ENCODE data around the gene SCAF8. TPM values are rescaled to one million over a fixed set of nuclear protein-coding genes. Genes with fewer than 3 reads are reported as not detected.

Gene SCAF8
- polyA plus RNA-seq, 1 of the 3 experiments (the other 2 are of a cell fraction) = 11.0 TPM

- Histone ChIP-seq H2AFZ (ENCODE audit: low read depth) (no peak overlapping the region), H3K4me1 (ENCODE audit: control insufficient read depth in 1 of 2, insufficient read depth in 2 of 2, low read depth in 1 of 2, low read length in 1 of 2) (peaks cover 15 to 18% of the 10 kb centered on the region in 2 experiments), H3K9ac (no peak overlapping the region), H4K20me1 (ENCODE audit: insufficient read depth) (peaks cover 96% of the 10 kb centered on the region), H3K4me2 (peak overlapping the region; percentile 15; the same call in 1 of the 2 replicates), H3K9me3 (no peaks in the 10 kb centered on the region), H3K27me3 (ENCODE audit: insufficient read depth) (no peaks in the 10 kb centered on the region), H3F3A (replicated peaks; ENCODE audit: insufficient read depth) (peaks cover 21% of the 10 kb centered on the region), H3K4me3 (ENCODE audit: low read depth in 2 of 2, low read length in 1 of 2) (no peak overlapping the region), H3K36me3 (replicated peaks in 1 of 2; ENCODE audit: control insufficient read depth in 1 of 2, insufficient read depth in 2 of 2, low read length in 1 of 2) (peaks cover 0 to 3% of the 10 kb centered on the region in 2 experiments), H3K27ac (ENCODE audit: low read depth in 2 of 2, low read length in 1 of 2) (peak overlapping the region; percentile 71 to 91; a peak in 3 of 4 replicates), H3K79me2 (ENCODE audit: insufficient read depth) (peaks cover 99% of the 10 kb centered on the region), H3K9me2 (no peaks in the 10 kb centered on the region)
- DNase-seq = no peak
- 22% methylated on average over 1 of the region's 1 CpG for WGBS (ENCODE audit: low lambda C conversion rate)
- POLR2A ChIA-PET = no interaction called here
- CTCF ChIA-PET = interaction anchor here (0.6 to 0.7 kb wide), 3 partner anchors 14 to 103 kb away, joined by 3 to 4 read pairs (median 4); no protein-coding TSS in a partner anchor
- no peak for TF ChIP-seq GABPA (IDR thresholded peaks at IDR 0.05; ENCODE audit: low read depth)
- no peak for TF ChIP-seq ELF1 (IDR thresholded peaks at IDR 0.05)
- no peak for TF ChIP-seq POLR2AphosphoS5 (IDR thresholded peaks at IDR 0.05; ENCODE audit: low read depth, low read length)
- no peak for TF ChIP-seq MXI1 (IDR thresholded peaks at IDR 0.05; ENCODE audit: low read depth, low read length)
- no peak for TF ChIP-seq RAD21 (IDR thresholded peaks at IDR 0.05; ENCODE audit: low read length)
- TF ChIP-seq YY1 (IDR thresholded peaks at IDR 0.05; ENCODE audit: low read depth) = no peak
- no peak for TF ChIP-seq TEAD4 (IDR thresholded peaks at IDR 0.05; ENCODE audit: borderline replicate concordance, insufficient read depth)
- TF ChIP-seq SMC3 (IDR thresholded peaks at IDR 0.05; ENCODE audit: low read depth, low read length) = no peak
- no peak for TF ChIP-seq TAF1 (IDR thresholded peaks at IDR 0.05; ENCODE audit: borderline replicate concordance, low read depth, low read length)
- no peak for TF ChIP-seq CTCF (IDR thresholded peaks at IDR 0.05)
Measured at GRCh38 chr6:154765273-154765672, 32.1 kb downstream of the SCAF8 start.

GRCh38 chr6:154766288-154766687, 33.1 kb downstream of the SCAF8 start:
- H3K27me3 ChIP-seq (ENCODE audit: insufficient read depth) = no peaks in the 10 kb centered on the region
- ChIA-PET CTCF (no interaction called here), POLR2A (no interaction called here)
- peak overlapping the region; percentile 37; the same call in 1 of the 2 replicates for H3K4me2 ChIP-seq
- H3K79me2 ChIP-seq (ENCODE audit: insufficient read depth) = peaks cover 99% of the 10 kb centered on the region
- H3K36me3 ChIP-seq (replicated peaks in 1 of 2; ENCODE audit: control insufficient read depth in 1 of 2, insufficient read depth in 2 of 2, low read length in 1 of 2) = peaks cover 0 to 3% of the 10 kb centered on the region in 2 experiments
- H3K4me3 ChIP-seq (ENCODE audit: low read depth in 2 of 2, low read length in 1 of 2) = no peak overlapping the region
- H4K20me1 ChIP-seq (ENCODE audit: insufficient read depth) = peaks cover 96% of the 10 kb centered on the region
- TF ChIP-seq PBX3 (IDR thresholded peaks at IDR 0.05) (peak; percentile 85), RFX5 (IDR thresholded peaks at IDR 0.05; ENCODE audit: low read length) (no peak), MEF2A (IDR thresholded peaks at IDR 0.05; ENCODE audit: borderline replicate concordance, low read depth) (peak; percentile 37; the same call in 1 of the 2 replicates), RXRA (IDR thresholded peaks at IDR 0.05; ENCODE audit: borderline replicate concordance, low read depth) (no peak), NFIC (IDR thresholded peaks at IDR 0.05; ENCODE audit: borderline replicate concordance) (peak; percentile 70; the same call in 1 of the 2 replicates), FOXM1 (IDR thresholded peaks at IDR 0.05; ENCODE audit: low read depth) (no peak), FOXJ3 (CRISPR knock-in tag; IDR thresholded peaks at IDR 0.05) (no peak), CHD2 (IDR thresholded peaks at IDR 0.05; ENCODE audit: low read length, partially characterized antibody) (no peak), TCF12 (IDR thresholded peaks at IDR 0.05) (peak; percentile 79; the same call in 1 of the 2 replicates), NRF1 (IDR thresholded peaks at IDR 0.05; ENCODE audit: low read depth, low read length) (no peak), POLR2AphosphoS5 (IDR thresholded peaks at IDR 0.05; ENCODE audit: low read depth, low read length) (peak; percentile 42; the same call in 1 of the 2 replicates), EP300 (IDR thresholded peaks at IDR 0.05; ENCODE audit: borderline replicate concordance in 1 of 2, low read depth in 1 of 2, low read length in 1 of 2) (peak; percentile 31 to 61; a peak in 3 of 4 replicates)
- no peak for DNase-seq
- WGBS (ENCODE audit: low lambda C conversion rate) = 21% methylated on average over 3 of the region's 3 CpGs
- no peak overlapping the region for H3K9ac ChIP-seq
- H3K27ac ChIP-seq (ENCODE audit: low read depth in 2 of 2, low read length in 1 of 2) = peak overlapping the region; percentile 71 to 91
- peaks cover 15 to 18% of the 10 kb centered on the region in 2 experiments for H3K4me1 ChIP-seq (ENCODE audit: control insufficient read depth in 1 of 2, insufficient read depth in 2 of 2, low read depth in 1 of 2, low read length in 1 of 2)
- H3K9me2 ChIP-seq = no peaks in the 10 kb centered on the region
- H2AFZ ChIP-seq (ENCODE audit: low read depth) = no peak overlapping the region
- H3F3A ChIP-seq (replicated peaks; ENCODE audit: insufficient read depth) = peaks cover 21% of the 10 kb centered on the region
- no peaks in the 10 kb centered on the region for H3K9me3 ChIP-seq

All from SK-N-SH (cell line).